ENCODE results near the gene ARHGDIA. TPM values are rescaled to one million over a fixed set of nuclear protein-coding genes. Genes with fewer than 3 reads are reported as not detected.

ARHGDIA gene
- total RNA-seq, 1 donor from 2014 or later = 314 TPM

DNA sequence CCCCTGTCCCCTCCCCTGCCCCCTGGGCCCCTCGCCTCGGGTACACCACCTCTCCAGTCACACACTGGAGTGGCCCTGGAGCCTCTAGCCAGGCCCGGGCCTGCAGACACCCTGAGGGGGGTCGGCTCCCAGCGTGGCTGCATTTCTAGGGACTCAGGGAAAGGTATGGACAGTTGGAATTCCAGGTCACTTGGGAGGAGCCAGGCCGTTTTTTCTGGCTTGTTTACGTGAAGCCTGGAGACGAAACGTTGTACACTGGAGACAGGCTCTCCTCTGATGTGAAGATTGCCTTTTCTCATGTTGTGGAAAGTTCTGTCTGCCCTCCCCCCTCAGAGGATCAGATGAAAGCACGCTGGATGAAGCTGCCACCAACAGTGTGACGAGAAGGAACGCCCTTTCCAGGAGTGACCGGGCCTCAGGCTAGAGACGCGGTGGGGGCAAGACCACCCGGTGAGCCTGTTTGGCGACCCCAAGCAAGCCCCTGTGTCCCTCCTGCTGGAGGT is 32.3 kb downstream of the ARHGDIA start:
- Histone ChIP-seq H3K27ac (no peak overlapping the region), H3K36me3 (peaks cover 13 to 16% of the 10 kb centered on the region in 2 donors), H3K9me3 (no peaks in the 10 kb centered on the region), H3K27me3 (no peaks in the 10 kb centered on the region), H3K4me3 (no peak overlapping the region), H3K4me1 (peaks cover 3 to 4% of the 10 kb centered on the region in 2 donors)
- TF ChIP-seq, protein P1, sequence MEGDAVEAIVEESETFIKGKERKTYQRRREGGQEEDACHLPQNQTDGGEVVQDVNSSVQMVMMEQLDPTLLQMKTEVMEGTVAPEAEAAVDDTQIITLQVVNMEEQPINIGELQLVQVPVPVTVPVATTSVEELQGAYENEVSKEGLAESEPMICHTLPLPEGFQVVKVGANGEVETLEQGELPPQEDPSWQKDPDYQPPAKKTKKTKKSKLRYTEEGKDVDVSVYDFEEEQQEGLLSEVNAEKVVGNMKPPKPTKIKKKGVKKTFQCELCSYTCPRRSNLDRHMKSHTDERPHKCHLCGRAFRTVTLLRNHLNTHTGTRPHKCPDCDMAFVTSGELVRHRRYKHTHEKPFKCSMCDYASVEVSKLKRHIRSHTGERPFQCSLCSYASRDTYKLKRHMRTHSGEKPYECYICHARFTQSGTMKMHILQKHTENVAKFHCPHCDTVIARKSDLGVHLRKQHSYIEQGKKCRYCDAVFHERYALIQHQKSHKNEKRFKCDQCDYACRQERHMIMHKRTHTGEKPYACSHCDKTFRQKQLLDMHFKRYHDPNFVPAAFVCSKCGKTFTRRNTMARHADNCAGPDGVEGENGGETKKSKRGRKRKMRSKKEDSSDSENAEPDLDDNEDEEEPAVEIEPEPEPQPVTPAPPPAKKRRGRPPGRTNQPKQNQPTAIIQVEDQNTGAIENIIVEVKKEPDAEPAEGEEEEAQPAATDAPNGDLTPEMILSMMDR (IDR thresholded peaks at IDR 0.05) = no peak
- no peak for DNase-seq (ENCODE audit: low spot score in 2 of 2)
- intact Hi-C loops (cut with DNase I) = no loop called here

DNA sequence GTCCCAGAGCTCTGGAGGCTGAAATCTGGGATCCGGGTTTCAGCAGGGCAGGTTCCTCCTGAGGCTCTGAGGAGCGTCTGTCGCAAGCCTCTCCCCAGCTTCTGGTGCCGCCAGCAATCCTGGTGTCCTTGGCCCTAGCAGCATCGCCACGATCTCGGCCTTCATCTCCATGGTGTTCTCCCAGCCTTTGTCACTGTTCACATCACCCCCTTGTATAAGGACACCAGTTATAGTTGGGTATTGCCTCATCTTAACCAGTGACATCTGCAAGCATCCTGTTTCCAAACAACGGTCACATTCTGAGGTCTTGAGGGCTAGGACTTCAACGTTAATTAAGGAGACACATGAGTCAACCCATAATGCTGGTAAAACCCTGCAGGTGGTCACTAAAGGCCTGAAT is 33.5 kb downstream of the ARHGDIA start:
- no peaks in the 10 kb centered on the region for H3K9me3 ChIP-seq
- H3K27ac ChIP-seq = no peak overlapping the region
- H3K4me1 ChIP-seq = peaks cover 7 to 9% of the 10 kb centered on the region in 2 donors
- DNase-seq (ENCODE audit: low spot score in 2 of 2) = no peak
- peaks cover 1 to 4% of the 10 kb centered on the region in 2 donors for H3K36me3 ChIP-seq
- no peaks in the 10 kb centered on the region for H3K27me3 ChIP-seq
- TF ChIP-seq, protein P1 (IDR thresholded peaks at IDR 0.05) = no peak
- H3K4me3 ChIP-seq = no peak overlapping the region
- intact Hi-C loops (cut with DNase I) = no loop called here

DNA sequence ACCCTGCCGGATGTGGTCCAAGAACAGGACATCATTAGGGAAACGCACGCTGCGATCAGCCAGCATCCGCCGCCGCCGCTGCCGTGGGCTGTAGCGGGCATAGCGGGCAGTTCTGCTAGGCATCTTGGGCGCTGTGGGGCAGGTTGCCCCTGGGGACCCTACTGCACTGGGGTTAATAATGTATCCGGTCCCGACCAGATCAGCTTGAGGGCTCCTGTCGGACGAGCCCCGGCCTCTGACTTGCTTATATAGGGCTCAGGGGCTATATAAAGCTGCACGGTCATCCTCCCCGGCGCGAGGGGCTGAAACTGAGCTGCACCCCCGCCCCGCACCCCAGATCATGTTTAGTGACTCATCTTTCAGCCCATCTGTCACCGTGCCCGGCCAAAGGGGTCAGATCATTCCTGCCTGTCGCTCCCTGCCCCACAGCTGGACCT is 36.3 kb downstream of the ARHGDIA start, which contains the start of gene PPP1R27:
TSS of gene PPP1R27 (minus strand) at position 220 of the 437 bp plus-strand sequence. CDS start at position 123, 97 bp downstream.
- no peak for DNase-seq (ENCODE audit: low spot score in 2 of 2)
- Histone ChIP-seq H3K27ac (peak within 1 kb of the TSS in 1 of 2 donors; percentile 91), H3K4me3 (peak within 1 kb of the TSS; percentile 77 to 92), H3K27me3 (no peaks in the 10 kb centered on the region), H3K9me3 (no peaks in the 10 kb centered on the region), H3K36me3 (no peaks in the 10 kb centered on the region), H3K4me1 (peaks cover 16 to 22% of the 10 kb centered on the region in 2 donors)
- TF ChIP-seq, protein P1 (IDR thresholded peaks at IDR 0.05) = no peak
- intact Hi-C loops (cut with DNase I) = loop anchor here (5.0 kb wide), 1 partner anchor 37 kb away; the partner anchor contains the start of gene ARHGDIA

DNA sequence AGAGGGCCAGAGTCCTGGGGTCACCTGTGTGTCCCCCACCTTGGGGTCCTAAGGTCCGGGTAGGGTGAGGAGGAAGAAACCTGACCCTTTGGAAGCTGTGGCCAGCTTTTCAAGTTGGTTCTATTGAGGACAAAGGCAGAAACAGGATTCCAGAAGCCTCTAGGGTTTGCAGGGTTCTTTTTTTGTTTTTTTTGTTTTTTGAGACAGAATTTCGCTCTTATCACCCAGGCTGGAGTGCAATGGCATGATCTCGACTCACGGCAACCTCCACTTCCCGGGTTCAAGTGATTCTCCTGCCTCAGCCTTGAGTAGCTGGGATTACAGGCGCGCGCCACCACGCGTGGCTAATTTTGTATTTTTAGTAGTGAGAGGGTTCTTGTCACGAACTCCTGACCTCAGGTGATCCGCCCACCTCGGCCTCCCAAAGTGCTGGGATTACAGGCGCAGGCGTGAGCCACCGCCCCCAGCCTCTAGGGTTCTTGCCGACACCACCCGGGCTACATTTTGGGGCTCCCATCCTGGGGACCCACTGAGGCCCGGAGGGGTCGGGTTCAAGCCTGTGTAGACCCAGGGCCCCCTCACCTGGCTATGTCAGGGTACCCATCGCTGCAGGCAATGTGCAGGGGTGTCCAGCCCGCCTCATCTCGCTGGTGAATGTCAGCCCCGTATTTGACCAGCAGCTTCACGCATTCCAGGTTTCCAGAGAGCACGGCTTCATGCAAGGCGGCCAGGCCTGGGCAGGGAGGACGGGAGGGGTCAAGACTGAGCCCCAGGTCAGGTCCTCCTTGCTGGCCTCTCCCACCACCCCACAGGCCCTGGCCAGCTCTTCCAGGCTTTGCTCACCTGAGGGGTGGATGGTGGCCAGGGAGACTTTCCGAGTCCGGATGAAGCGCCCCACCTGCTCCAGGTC is 37.0 kb downstream of the ARHGDIA start:
- Histone ChIP-seq H3K36me3 (no peaks in the 10 kb centered on the region), H3K9me3 (no peaks in the 10 kb centered on the region), H3K4me3 (peak overlapping the region; percentile 77 to 92), H3K27ac (peak overlapping the region; percentile 79 to 91), H3K27me3 (no peaks in the 10 kb centered on the region), H3K4me1 (peaks cover 16 to 22% of the 10 kb centered on the region in 2 donors)
- DNase-seq (ENCODE audit: low spot score in 2 of 2) = no peak
- intact Hi-C loops (cut with DNase I) = loop anchor here (5.0 kb wide), 1 partner anchor 38 kb away; the partner anchor contains the start of gene ARHGDIA
- TF ChIP-seq, protein P1 (IDR thresholded peaks at IDR 0.05) = no peak

DNA sequence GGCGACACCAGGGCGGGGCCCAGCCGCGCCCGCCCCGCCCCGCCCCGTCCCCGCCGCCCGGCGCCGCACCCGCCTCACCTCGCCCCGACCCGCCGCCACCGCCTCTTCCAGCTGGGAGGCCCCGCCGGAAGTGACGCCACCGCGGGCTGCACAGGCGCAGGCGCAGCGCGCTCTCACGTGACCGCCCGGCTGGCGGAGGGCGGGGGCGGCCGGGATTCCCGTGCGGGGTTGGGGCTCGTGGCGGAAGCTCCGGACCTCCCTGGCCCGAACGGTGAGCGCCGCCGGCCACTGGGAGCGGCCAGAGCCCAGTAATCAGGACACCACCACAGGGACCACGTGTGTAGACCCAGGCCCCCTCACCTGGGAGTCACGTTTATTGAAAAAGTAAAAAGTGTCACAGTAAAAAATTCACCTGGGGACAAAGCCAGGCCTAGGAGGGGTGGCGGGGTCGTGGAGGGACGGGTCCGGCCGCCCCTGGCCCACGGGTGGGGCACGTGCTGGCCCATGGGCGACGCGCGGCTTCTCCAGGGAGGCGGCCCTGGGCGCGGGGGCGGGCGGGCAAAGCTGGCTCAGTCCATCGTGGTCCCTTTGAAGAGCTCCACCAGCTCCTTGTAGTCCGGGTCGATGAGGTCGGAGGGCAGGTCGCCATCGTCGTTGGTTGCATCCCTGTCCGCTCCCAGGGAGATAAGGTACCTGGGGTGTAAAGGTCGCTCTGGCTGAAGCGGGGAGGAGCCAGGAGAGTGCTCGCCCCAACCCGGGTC is 37.8 kb downstream of the ARHGDIA start, which contains the start of gene MCRIP1:
TSS of gene MCRIP1 (minus strand) at position 132 of the 761 bp plus-strand sequence. CDS start 8,785 bp downstream, outside the sequence.
- TF ChIP-seq, protein P1 (IDR thresholded peaks at IDR 0.05) = no peak

More for the DNA sequence above, 37.8 kb downstream of the ARHGDIA start, which contains the start of gene MCRIP1:
- Histone ChIP-seq H3K9me3 (no peaks in the 10 kb centered on the region), H3K4me3 (peak within 1 kb of the TSS; percentile 92 to 94), H3K27me3 (no peaks in the 10 kb centered on the region), H3K27ac (peak within 1 kb of the TSS; percentile 91 to 94), H3K36me3 (no peaks in the 10 kb centered on the region), H3K4me1 (peaks cover 16 to 22% of the 10 kb centered on the region in 2 donors)
- intact Hi-C loops (cut with DNase I) = loop anchor here (5.0 kb wide), 1 partner anchor 39 kb away; the partner anchor contains the start of gene ARHGDIA
- DNase-seq (ENCODE audit: low spot score in 2 of 2) = peak; percentile 77 to 97

Measured in ascending aorta (tissue), 2 donors.